GM12892 (cell line): ENCODE data around the gene GSTO2.

Source experiments
- POLR2A ChIP-seq: IDR thresholded peaks from 2 replicates; pipeline ENCODE4 v1.6.1; 2011; ENCODE audit warnings: low read depth, low read length, control low read depth
- POLR2AphosphoS5 ChIP-seq: IDR thresholded peaks from 2 replicates; pipeline ENCODE4 v1.6.1; 2011; ENCODE audit warnings: low read depth, low read length, control low read depth

GRCh38 chr10:104304356-104304745 is 35.4 kb downstream of the GSTO2 start:
- TF ChIP-seq POLR2A (no peak), POLR2AphosphoS5 (no peak)
